NT2/D1 (cell line): ENCODE data around the gene TESMIN.

Experiments
- DNase-seq: peaks from one replicate; pipeline ENCODE4 v3.0.0-alpha.2; 2011; ENCODE audit warnings: low read depth, low spot score
- H3K27me3 ChIP-seq: 2 replicates; pipeline ENCODE4 v1.6.0; 2011; ENCODE audit warnings: mild to moderate bottlenecking; ENCODE audit not compliant: insufficient read length, insufficient read depth
- H3K36me3 ChIP-seq: 2 replicates; pipeline ENCODE4 v1.6.1; 2011; ENCODE audit warnings: mild to moderate bottlenecking, low read length, mixed read lengths; ENCODE audit not compliant: insufficient read depth, insufficient read length
- H3K4me1 ChIP-seq: 2 replicates; pipeline ENCODE4 v1.5.1; 2011; ENCODE audit not compliant: insufficient read depth, insufficient read length
- H3K4me3 ChIP-seq: 2 replicates; pipeline ENCODE4 v1.5.1; 2011; ENCODE audit warnings: low read depth; ENCODE audit not compliant: insufficient read length
- H3K9ac ChIP-seq: 2 replicates; pipeline ENCODE4 v1.6.0; 2011; ENCODE audit warnings: low read depth; ENCODE audit not compliant: insufficient read length
- H3K9me3 ChIP-seq: 2 replicates; pipeline ENCODE4 v1.5.1; 2011; ENCODE audit warnings: mild to moderate bottlenecking, low read length; ENCODE audit not compliant: insufficient read depth
- SUZ12 ChIP-seq: IDR thresholded peaks from 2 replicates; pipeline ENCODE4 v1.6.1; 2011; ENCODE audit not compliant: insufficient read length, insufficient read depth; ENCODE audit errors: extremely low read depth
- YY1 ChIP-seq: IDR thresholded peaks from 2 replicates; pipeline ENCODE4 v1.6.1; 2011; ENCODE audit not compliant: insufficient read length, insufficient read depth
- ZNF274 ChIP-seq: IDR thresholded peaks from 2 replicates; pipeline ENCODE4 v1.6.1; 2011; ENCODE audit warnings: mild to moderate bottlenecking, low read depth, low read length

Gene TESMIN

DNA sequence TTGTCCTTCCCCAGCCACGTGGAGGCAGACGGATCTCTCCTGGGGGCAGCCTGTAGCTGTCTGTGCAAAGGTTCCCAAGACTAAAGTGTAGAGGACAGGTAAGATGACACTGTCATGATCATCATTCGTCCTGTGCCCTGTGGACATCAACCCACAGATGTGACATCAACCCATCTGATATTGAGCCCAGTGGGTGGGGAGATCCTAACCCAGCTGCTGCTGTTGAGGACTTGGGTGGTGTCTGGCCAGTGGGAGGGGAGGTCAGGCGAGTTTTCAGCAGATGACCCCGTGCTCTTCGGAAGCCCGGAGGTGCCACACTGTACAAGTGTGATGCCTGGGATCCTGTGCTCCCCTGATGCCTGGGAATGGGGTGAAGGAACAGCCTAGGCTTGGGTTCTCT, 68.2 kb downstream of the TESMIN start:
- Histone ChIP-seq H3K9me3 (no peaks in the 10 kb centered on the region), H3K36me3 (peaks cover 29% of the 10 kb centered on the region), H3K4me3 (no peak overlapping the region), H3K4me1 (peaks cover 13% of the 10 kb centered on the region), H3K27me3 (peaks cover 41% of the 10 kb centered on the region), H3K9ac (no peak overlapping the region)
- TF ChIP-seq YY1: no peak
- TF ChIP-seq ZNF274: no peak
- TF ChIP-seq SUZ12: no peak
- no peak for DNase-seq

GRCh38 chr11:68682531-68682961, 68.8 kb downstream of the TESMIN start:
- H3K9ac ChIP-seq: no peak overlapping the region
- peaks cover 41% of the 10 kb centered on the region for H3K27me3 ChIP-seq
- TF ChIP-seq ZNF274: no peak
- no peak for TF ChIP-seq SUZ12
- H3K36me3 ChIP-seq: peaks cover 24% of the 10 kb centered on the region
- H3K4me1 ChIP-seq: peaks cover 13% of the 10 kb centered on the region
- DNase-seq: no peak
- H3K4me3 ChIP-seq: no peak overlapping the region
- no peaks in the 10 kb centered on the region for H3K9me3 ChIP-seq

- TF ChIP-seq ZNF274 (no peak), YY1 (no peak), SUZ12 (no peak)
- Histone ChIP-seq H3K9ac (no peak overlapping the region), H3K9me3 (no peaks in the 10 kb centered on the region), H3K4me1 (peaks cover 13% of the 10 kb centered on the region), H3K4me3 (no peak overlapping the region), H3K36me3 (peaks cover 5% of the 10 kb centered on the region), H3K27me3 (peaks cover 33% of the 10 kb centered on the region)
- no peak for DNase-seq
Observed at GRCh38 chr11:68680541-68681231, 70.6 kb downstream of the TESMIN start.

DNA sequence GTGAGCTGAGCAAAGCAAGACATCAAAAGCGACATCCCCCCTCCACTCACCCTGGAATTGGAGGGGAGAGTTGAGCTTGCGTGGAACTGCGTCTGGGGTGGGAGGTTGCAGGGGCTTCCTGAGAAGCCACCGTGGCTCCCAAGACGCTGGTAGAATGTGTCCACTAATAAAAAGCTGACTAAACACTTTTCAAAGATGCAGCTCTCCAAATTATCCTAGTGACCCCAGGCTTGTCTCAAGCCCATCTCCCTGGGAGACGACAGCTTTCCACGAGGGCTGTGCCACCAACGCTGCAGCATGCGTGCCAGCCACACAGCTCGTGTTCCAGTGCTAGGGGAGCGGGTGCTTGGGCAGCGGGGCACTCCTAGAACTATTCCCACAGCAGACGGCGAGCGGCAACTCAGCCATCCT, 73.3 kb downstream of the TESMIN start:
- no peak overlapping the region for H3K4me3 ChIP-seq
- TF ChIP-seq YY1: no peak
- TF ChIP-seq SUZ12: no peak
- no peak for TF ChIP-seq ZNF274

DNA sequence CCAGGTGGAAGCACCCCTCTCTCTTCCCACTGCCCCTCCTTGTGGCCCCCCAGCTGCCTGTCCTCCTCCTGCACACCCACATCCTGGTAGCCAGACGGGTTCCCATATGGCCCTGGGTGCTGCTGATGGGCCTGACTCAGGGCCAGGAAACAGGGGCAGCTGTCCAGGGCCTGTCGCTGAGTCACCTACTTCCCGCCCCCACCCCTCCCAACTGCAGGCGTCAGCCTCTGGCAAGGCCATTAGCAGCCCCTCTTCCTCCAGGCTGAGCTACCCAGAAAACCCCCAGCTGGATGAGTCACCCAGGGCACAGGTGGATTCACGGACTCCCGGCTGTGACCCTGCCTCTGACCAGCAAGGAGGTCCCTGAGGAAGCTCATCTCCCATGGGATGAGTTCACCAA, 73.9 kb downstream of the TESMIN start:
- no peak overlapping the region for H3K4me3 ChIP-seq
- H3K9me3 ChIP-seq: no peaks in the 10 kb centered on the region
- peak; percentile 44 for DNase-seq
- H3K27me3 ChIP-seq: peaks cover under 1% of the 10 kb centered on the region
- TF ChIP-seq YY1 (no peak), ZNF274 (no peak), SUZ12 (no peak)
- H3K36me3 ChIP-seq: no peaks in the 10 kb centered on the region
- H3K9ac ChIP-seq: no peak overlapping the region
- peaks cover 2% of the 10 kb centered on the region for H3K4me1 ChIP-seq

More for the DNA sequence above, 73.3 kb downstream of the TESMIN start:
- Histone ChIP-seq H3K27me3 (peaks cover 6% of the 10 kb centered on the region), H3K9ac (no peak overlapping the region), H3K36me3 (no peaks in the 10 kb centered on the region), H3K4me1 (no peaks in the 10 kb centered on the region), H3K9me3 (no peaks in the 10 kb centered on the region)
- DNase-seq: no peak

DNA sequence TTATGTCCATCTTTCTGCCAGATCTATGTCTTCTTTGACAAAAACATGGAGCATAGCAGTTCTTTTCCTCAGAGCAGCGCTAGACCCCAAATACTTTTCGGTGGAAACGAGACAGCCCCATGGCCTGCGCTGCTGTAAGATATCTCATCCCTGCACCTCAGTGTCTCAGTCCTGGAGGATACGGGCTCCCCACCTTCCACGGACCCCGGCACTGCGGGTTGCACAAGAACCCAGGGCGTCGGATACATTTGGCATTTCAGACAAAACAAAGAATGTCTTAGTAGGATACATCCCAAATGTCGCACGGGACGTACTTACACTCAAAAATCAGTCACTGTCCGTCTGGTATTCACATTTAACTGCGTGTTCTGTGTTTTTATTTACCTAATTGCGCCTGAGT, 76.9 kb downstream of the TESMIN start:
- Histone ChIP-seq H3K27me3 (no peaks in the 10 kb centered on the region), H3K4me1 (peaks cover 2% of the 10 kb centered on the region), H3K9ac (no peak overlapping the region), H3K36me3 (no peaks in the 10 kb centered on the region), H3K4me3 (no peak overlapping the region), H3K9me3 (no peaks in the 10 kb centered on the region)
- no peak for DNase-seq
- no peak for TF ChIP-seq ZNF274
- no peak for TF ChIP-seq SUZ12
- no peak for TF ChIP-seq YY1

DNA sequence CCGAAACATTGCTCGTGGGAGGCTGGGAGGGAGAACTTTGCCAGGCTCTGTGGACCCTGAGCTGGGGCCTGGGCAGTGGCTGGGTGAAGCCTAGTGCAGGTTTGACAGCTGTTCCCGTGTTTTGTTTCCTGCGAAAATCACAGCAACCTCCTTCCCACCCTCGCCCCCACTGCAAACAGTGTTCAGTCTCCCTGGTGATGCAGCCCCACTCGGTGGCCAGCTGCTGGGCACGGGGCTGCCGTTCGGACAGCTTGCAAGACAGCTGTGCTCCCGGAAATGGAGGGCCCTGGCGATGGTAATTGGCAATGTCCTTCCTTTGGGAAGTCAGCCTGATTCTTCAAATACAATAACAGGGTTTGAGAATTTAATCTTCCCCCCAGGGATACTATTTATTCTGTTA, 77.3 kb downstream of the TESMIN start:
- Histone ChIP-seq H3K9me3 (no peaks in the 10 kb centered on the region), H3K4me3 (no peak overlapping the region), H3K9ac (no peak overlapping the region), H3K27me3 (no peaks in the 10 kb centered on the region), H3K4me1 (peaks cover 2% of the 10 kb centered on the region), H3K36me3 (no peaks in the 10 kb centered on the region)
- DNase-seq: no peak
- TF ChIP-seq YY1: no peak
- no peak for TF ChIP-seq SUZ12
- TF ChIP-seq ZNF274: no peak
